H1 (cell line): ENCODE results near the gene C11orf65. TPM values are rescaled to one million over a fixed set of nuclear protein-coding genes. Genes with fewer than 3 reads are reported as not detected.

Experiments
- CTCF ChIA-PET: fragments of 300-600 bp; sonication (Branson Sonifier 250); formaldehyde crosslinking; loops from one replicate; lab custom pipeline; 2021; ENCODE audit not compliant: partially characterized antibody; lab: Charles Lee
- POLR2A ChIA-PET: fragments of 300-600 bp; sonication (Branson Sonifier 250); formaldehyde crosslinking; loops from one replicate; lab custom pipeline; 2021; ENCODE audit warnings: inconsistent platforms; ENCODE audit not compliant: partially characterized antibody; lab: Charles Lee
- DNase-seq, 2 experiments: peaks; one replicate each; pipeline versions ENCODE4 v3.0.0 to v3.0.0-alpha.2; 2010 to 2022; ENCODE audit warnings: low spot score in 2 of 2, low read depth in 1 of 2, mixed read lengths in 1 of 2
- FAIRE-seq: peaks from 2 replicates; lab custom pipeline; 2011; peaks lifted over from hg19 to GRCh38; lab: Jason Lieb, UNC
- H2AFZ ChIP-seq: 2 replicates; pipeline ENCODE4 v1.8.1; 2012; ENCODE audit warnings: low read length, inconsistent platforms
- H2AK5ac ChIP-seq: 2 replicates; pipeline ENCODE4 v1.6.1; 2013; ENCODE audit warnings: low read depth, low read length
- H2BK120ac ChIP-seq: replicated peaks from 2 replicates; pipeline ENCODE3; 2013; ENCODE audit warnings: low read depth, low read length, inconsistent platforms
- H2BK12ac ChIP-seq: 2 replicates; pipeline ENCODE4 v1.6.1; 2013; ENCODE audit warnings: low read depth, low read length
- H2BK15ac ChIP-seq: 2 replicates; pipeline ENCODE4 v1.6.1; 2013; ENCODE audit warnings: low read length
- H2BK20ac ChIP-seq: 2 replicates; pipeline ENCODE4 v1.6.1; 2013; ENCODE audit warnings: low read length
- H2BK5ac ChIP-seq: 2 replicates; pipeline ENCODE4 v1.6.1; 2013; ENCODE audit warnings: low read depth, low read length
- H3K14ac ChIP-seq: 2 replicates; pipeline ENCODE4 v1.6.1; 2013; ENCODE audit warnings: inconsistent platforms; ENCODE audit not compliant: insufficient read length
- H3K18ac ChIP-seq: 2 replicates; pipeline ENCODE4 v1.6.1; 2013; ENCODE audit warnings: low read length; ENCODE audit errors: extremely low read depth
- H3K23ac ChIP-seq: 2 replicates; pipeline ENCODE4 v1.6.1; 2013; ENCODE audit warnings: inconsistent platforms; ENCODE audit not compliant: insufficient read length
- H3K23me2 ChIP-seq: 2 replicates; pipeline ENCODE4 v1.6.1; 2013; ENCODE audit warnings: low read depth, low read length
- H3K27ac ChIP-seq: 2 replicates; pipeline ENCODE4 v1.6.1; 2011; ENCODE audit warnings: low read depth, low read length, inconsistent platforms
- H3K27me3 ChIP-seq, 4 experiments: replicated peaks in 1 of 4; 1 replicate in 1 of 4; 2 replicates in 3 of 4; pipeline versions ENCODE4 v1.6.1 to v1.8.1; 2011 to 2013; ENCODE audit warnings: low read length in 3 of 4, mild to moderate bottlenecking in 3 of 4, inconsistent platforms in 2 of 4, mixed read lengths in 2 of 4, moderate library complexity in 1 of 4; ENCODE audit not compliant: control insufficient read depth in 3 of 4, insufficient read depth in 3 of 4; ENCODE audit errors: extremely low read depth in 1 of 4
- H3K36me3 ChIP-seq, 4 experiments: 2 replicates each; pipeline versions ENCODE4 v1.6.1 to v1.8.1; 2011 to 2013; ENCODE audit warnings: mild to moderate bottlenecking in 4 of 4, low read length in 3 of 4, moderate library complexity in 2 of 4, control low read depth in 1 of 4, inconsistent platforms in 1 of 4; ENCODE audit not compliant: insufficient read depth in 4 of 4, control insufficient read depth in 2 of 4
- H3K4ac ChIP-seq: replicated peaks from 2 replicates; pipeline ENCODE3; 2013; ENCODE audit warnings: low read length, low read depth, mixed read lengths, inconsistent platforms; ENCODE audit not compliant: insufficient read length
- H3K4me1 ChIP-seq, 4 experiments: replicated peaks in 1 of 4; 1 replicate in 1 of 4; 2 replicates in 3 of 4; pipeline versions ENCODE4 v1.6.1 to v1.8.1; 2011 to 2013; ENCODE audit warnings: low read length in 3 of 4, inconsistent platforms in 2 of 4, mixed read lengths in 1 of 4; ENCODE audit not compliant: insufficient read depth in 4 of 4, control insufficient read depth in 3 of 4
- H3K4me2 ChIP-seq, 2 experiments: 2 replicates each; pipeline versions ENCODE4 v1.6.1 to v1.8.1; 2011 to 2013; ENCODE audit warnings: low read depth in 2 of 2, low read length in 2 of 2, control low read depth in 1 of 2, inconsistent platforms in 1 of 2, mild to moderate bottlenecking in 1 of 2; ENCODE audit not compliant: insufficient read depth in 1 of 2
- H3K4me3 ChIP-seq, 4 experiments: fragments of 200-600, 300-600 bp in 1 of 4; sonication (generic), shearing (Covaris generic), sonication (Bioruptor Twin) in 1 of 4; 2 replicates each; pipeline versions ENCODE4 v1.5.1 to v1.8.1; 2011 to 2016; ENCODE audit warnings: low read length in 4 of 4, low read depth in 3 of 4, control low read depth in 2 of 4, inconsistent platforms in 2 of 4, mild to moderate bottlenecking in 2 of 4, mixed read lengths in 1 of 4, moderate library complexity in 1 of 4; ENCODE audit not compliant: insufficient read depth in 2 of 4; ENCODE audit errors: extremely low read depth in 1 of 4
- H3K56ac ChIP-seq: replicated peaks from 2 replicates; pipeline ENCODE3; 2013; ENCODE audit warnings: low read depth, mild to moderate bottlenecking, mixed read lengths, low read length, inconsistent platforms; ENCODE audit not compliant: insufficient read length
- H3K79me1 ChIP-seq: 2 replicates; pipeline ENCODE4 v1.6.1; 2013; ENCODE audit warnings: low read depth, low read length, control low read depth
- H3K79me2 ChIP-seq, 2 experiments: 2 replicates each; pipeline versions ENCODE4 v1.6.1 to v1.8.1; 2012 to 2013; ENCODE audit warnings: low read length in 2 of 2, mild to moderate bottlenecking in 2 of 2, inconsistent platforms in 1 of 2; ENCODE audit not compliant: insufficient read depth in 2 of 2, control insufficient read depth in 1 of 2
- H3K9ac ChIP-seq, 4 experiments: replicated peaks in 1 of 4; 1 replicate in 1 of 4; 2 replicates in 3 of 4; pipeline versions ENCODE4 v1.6.1 to v1.8.1; 2011 to 2013; ENCODE audit warnings: low read depth in 3 of 4, low read length in 3 of 4, control low read depth in 2 of 4, mild to moderate bottlenecking in 2 of 4, moderate library complexity in 2 of 4, inconsistent platforms in 1 of 4; ENCODE audit errors: extremely low read depth in 1 of 4
- H3K9me3 ChIP-seq, 2 experiments: 2 replicates each; pipeline versions ENCODE4 v1.6.1 to v1.8.1; 2012 to 2013; ENCODE audit warnings: mild to moderate bottlenecking in 2 of 2, moderate library complexity in 2 of 2, control low read depth in 1 of 2, inconsistent platforms in 1 of 2, low read depth in 1 of 2, low read length in 1 of 2, mixed read lengths in 1 of 2; ENCODE audit not compliant: insufficient read depth in 2 of 2
- H4K20me1 ChIP-seq, 2 experiments: replicated peaks in 1 of 2; 2 replicates each; pipeline versions ENCODE3 to v1.8.1; 2011 to 2013; ENCODE audit warnings: inconsistent platforms in 2 of 2, low read length in 2 of 2, mild to moderate bottlenecking in 1 of 2; ENCODE audit not compliant: insufficient read depth in 2 of 2, control insufficient read depth in 1 of 2
- H4K5ac ChIP-seq: 2 replicates; pipeline ENCODE4 v1.6.1; 2013; ENCODE audit warnings: low read length, low read depth, mixed read lengths, inconsistent platforms; ENCODE audit not compliant: insufficient read length
- H4K8ac ChIP-seq: 2 replicates; pipeline ENCODE4 v1.8.0; 2013; ENCODE audit warnings: mild to moderate bottlenecking, moderate library complexity, low read length, inconsistent platforms; ENCODE audit not compliant: insufficient read depth; ENCODE audit errors: extremely low read depth
- H4K91ac ChIP-seq: replicated peaks from 2 replicates; pipeline ENCODE3; 2013; ENCODE audit warnings: low read length, mixed read lengths, inconsistent platforms; ENCODE audit not compliant: insufficient read length
- BACH1 ChIP-seq: IDR thresholded peaks from 2 replicates; pipeline ENCODE4 v1.6.1; 2012; ENCODE audit warnings: low read length, improper control_type of control experiment
- CBX5 ChIP-seq: fragments of 300-800, 300-1000 bp; sonication (generic); IDR thresholded peaks from 2 replicates; pipeline ENCODE4 v1.7.1; 2016; ENCODE audit warnings: antibody characterized with exemption, low read length, low read depth
- EGR1 ChIP-seq: IDR thresholded peaks from 2 replicates; pipeline ENCODE4 v1.6.1; 2011; ENCODE audit warnings: low read depth, low read length, borderline replicate concordance
- GTF2F1 ChIP-seq: IDR thresholded peaks from 2 replicates; pipeline ENCODE4 v1.6.1; 2012; ENCODE audit warnings: low read depth, low read length, improper control_type of control experiment, borderline replicate concordance
- RNF2 ChIP-seq: fragments of 200-900, 300-1000 bp; sonication (generic); IDR thresholded peaks from 2 replicates; pipeline ENCODE4 v1.7.1; 2016; ENCODE audit warnings: borderline replicate concordance, low read depth, mild to moderate bottlenecking, antibody characterized with exemption, low read length; ENCODE audit not compliant: poor library complexity, severe bottlenecking; ENCODE audit errors: missing control alignments
- SIX5 ChIP-seq: IDR thresholded peaks from 2 replicates; pipeline ENCODE4 v1.6.1; 2011; ENCODE audit warnings: mild to moderate bottlenecking, low read depth, low read length
- SP4 ChIP-seq: IDR thresholded peaks from 2 replicates; pipeline ENCODE4 v1.6.1; 2012; ENCODE audit warnings: low read length, inconsistent platforms
- TAF1 ChIP-seq: IDR thresholded peaks from 2 replicates; pipeline ENCODE4 v1.6.1; 2011; ENCODE audit warnings: mild to moderate bottlenecking, low read depth, low read length
- USF2 ChIP-seq: IDR thresholded peaks from 2 replicates; pipeline ENCODE4 v1.6.1; 2011; ENCODE audit warnings: low read length, improper control_type of control experiment
- ZNF274 ChIP-seq: IDR thresholded peaks from 2 replicates; pipeline ENCODE4 v1.7.0; 2012; ENCODE audit warnings: low read length, borderline replicate concordance; ENCODE audit errors: extremely low read depth
- WGBS, 2 experiments: shearing (Covaris generic) in 1 of 2; methylation state at CpG; one replicate each; pipeline versions ENCODE4 v1.1.6 to v1.1.7; 2013 to 2015; ENCODE audit warnings: low lambda C conversion rate in 2 of 2, mixed read lengths in 2 of 2, inconsistent platforms in 1 of 2, low coverage in 1 of 2, missing lambda C conversion rate in 1 of 2; ENCODE audit not compliant: insufficient replicate concordance in 2 of 2, insufficient coverage in 1 of 2, insufficient read length in 1 of 2; ENCODE audit errors: extremely low coverage in 1 of 2, missing lambda C conversion rate in 1 of 2; 5-methylcytosine and 5-hydroxymethylcytosine counted together
- polyA plus RNA-seq, 7 experiments: library from polyadenylated mRNA; depleted of rRNA in 3 of 7; stranded (reverse) in 5 of 7; unstranded in 2 of 7; fragments of >200 nt in 5 of 7; fragments of 200-250 nt in 2 of 7; gene quantifications; 1 replicate in 5 of 7; 2 replicates in 1 of 7; 4 replicates in 1 of 7; pipeline versions ENCODE4 v1.2.1 to v1.2.3, GENCODE V29; 2011 to 2013; ENCODE audit warnings: missing spikeins in 2 of 7, mixed read lengths in 2 of 7
- total RNA-seq: library from RNA; stranded (reverse); fragmentation: NEBNext Ultra II Directional; extraction: Animal tissue kit (Norgen Biotek cat#: 25700); gene quantifications from 2 replicates; pipeline ENCODE4 v1.2.1, GENCODE V29; 2021

C11orf65 gene
- total and polyA plus RNA-seq, 2 of the 8 experiments (the other 6 are each of a cell fraction or from before 2014, with no cell fraction given), result 0.14 to 0.22 TPM

- H3K4me1 ChIP-seq, result no peaks in the 10 kb centered on the region
- FAIRE-seq (no peak), DNase-seq (no peak)
- ChIA-PET POLR2A (no interaction called here), CTCF (interaction anchor here (0.6 kb wide), 1 partner anchor 126 kb away, joined by 4 read pairs; no protein-coding TSS in a partner anchor)
- H3K9me3 ChIP-seq, result peaks cover 4 to 7% of the 10 kb centered on the region in 2 experiments; a peak in 1 of 4 replicates
- no peak overlapping the region for H3K4me3 ChIP-seq
- no peak overlapping the region for H4K91ac ChIP-seq
- no peak overlapping the region for H2AK5ac ChIP-seq
- H2BK5ac ChIP-seq, result no peak overlapping the region
- H2BK15ac ChIP-seq, result no peak overlapping the region
- no peak overlapping the region for H2AFZ ChIP-seq
- no peak overlapping the region for H2BK20ac ChIP-seq
- peaks cover 6 to 25% (median 17%) of the 10 kb centered on the region in 4 experiments; a peak in 6 of 8 replicates for H3K36me3 ChIP-seq
- no peak overlapping the region for H3K27ac ChIP-seq
- H4K8ac ChIP-seq, result no peak overlapping the region
- H4K5ac ChIP-seq, result no peak overlapping the region
- H3K9ac ChIP-seq, result no peak overlapping the region
- H4K20me1 ChIP-seq, result no peaks in the 10 kb centered on the region
- no peak overlapping the region for H2BK12ac ChIP-seq
- no peak overlapping the region for H3K56ac ChIP-seq
- no peak overlapping the region for H2BK120ac ChIP-seq
- no peak overlapping the region for H3K4me2 ChIP-seq
- H3K18ac ChIP-seq, result no peak overlapping the region
- 96% methylated on average over 4 of the region's 4 CpGs; no CpG with 5 or more reads in 1 of the 2 experiments for WGBS, 2 experiments
- no peak overlapping the region for H3K14ac ChIP-seq
- no peak overlapping the region for H3K4ac ChIP-seq
- no peaks in the 10 kb centered on the region for H3K27me3 ChIP-seq
- H3K79me1 ChIP-seq, result no peaks in the 10 kb centered on the region
- H3K79me2 ChIP-seq, result no peaks in the 10 kb centered on the region
- no peak overlapping the region for H3K23ac ChIP-seq
- no peaks in the 10 kb centered on the region for H3K23me2 ChIP-seq
- no peak for TF ChIP-seq SP4
- no peak for TF ChIP-seq BACH1
- no peak for TF ChIP-seq SIX5
- TF ChIP-seq ZNF274, result no peak
- TF ChIP-seq RNF2, result no peak
- no peak for TF ChIP-seq GTF2F1
- no peak for TF ChIP-seq CBX5
- no peak for TF ChIP-seq EGR1
- no peak for TF ChIP-seq USF2
- TF ChIP-seq TAF1, result no peak
These were observed 48.8 kb upstream of the C11orf65 start for GRCh38 chr11:108516125-108516524.
